Measurements from ENCODE around the gene EFCAB6.

DNA sequence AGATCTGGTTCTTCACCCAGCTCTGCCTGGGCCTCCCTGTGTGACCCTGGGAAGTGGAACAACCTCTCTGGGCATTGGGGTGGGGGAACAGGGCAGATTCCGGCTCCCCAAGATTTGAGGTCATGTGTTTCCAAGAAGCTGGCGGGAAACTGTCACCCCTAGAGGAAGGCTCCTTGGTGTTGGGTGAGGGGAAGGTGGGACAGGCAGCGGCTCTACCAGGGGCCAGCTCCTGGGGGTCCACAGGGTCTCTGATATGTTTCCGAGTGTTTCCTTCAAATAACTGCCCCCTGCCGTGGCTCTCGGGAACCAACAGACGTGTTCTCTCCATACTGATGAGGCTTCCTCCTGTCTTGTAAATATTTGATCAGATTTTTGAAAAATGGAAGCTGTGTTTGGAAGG lies 321.8 kb downstream of the EFCAB6 start:
- TF ChIP-seq, protein P1, sequence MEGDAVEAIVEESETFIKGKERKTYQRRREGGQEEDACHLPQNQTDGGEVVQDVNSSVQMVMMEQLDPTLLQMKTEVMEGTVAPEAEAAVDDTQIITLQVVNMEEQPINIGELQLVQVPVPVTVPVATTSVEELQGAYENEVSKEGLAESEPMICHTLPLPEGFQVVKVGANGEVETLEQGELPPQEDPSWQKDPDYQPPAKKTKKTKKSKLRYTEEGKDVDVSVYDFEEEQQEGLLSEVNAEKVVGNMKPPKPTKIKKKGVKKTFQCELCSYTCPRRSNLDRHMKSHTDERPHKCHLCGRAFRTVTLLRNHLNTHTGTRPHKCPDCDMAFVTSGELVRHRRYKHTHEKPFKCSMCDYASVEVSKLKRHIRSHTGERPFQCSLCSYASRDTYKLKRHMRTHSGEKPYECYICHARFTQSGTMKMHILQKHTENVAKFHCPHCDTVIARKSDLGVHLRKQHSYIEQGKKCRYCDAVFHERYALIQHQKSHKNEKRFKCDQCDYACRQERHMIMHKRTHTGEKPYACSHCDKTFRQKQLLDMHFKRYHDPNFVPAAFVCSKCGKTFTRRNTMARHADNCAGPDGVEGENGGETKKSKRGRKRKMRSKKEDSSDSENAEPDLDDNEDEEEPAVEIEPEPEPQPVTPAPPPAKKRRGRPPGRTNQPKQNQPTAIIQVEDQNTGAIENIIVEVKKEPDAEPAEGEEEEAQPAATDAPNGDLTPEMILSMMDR (IDR thresholded peaks at IDR 0.05) = no peak
- no peak for TF ChIP-seq POLR2A (IDR thresholded peaks at IDR 0.05)

All from right lobe of liver (tissue), 4 donors.